RWPE2 (cell line): ENCODE data around the gene SLC12A3.

Experiments
- ATAC-seq: fragments of 200-7000 bp; cut with Tn5 transposase; 3 replicates; pipeline ENCODE4 v1.9.1; 2021; ENCODE audit warnings: low read depth
- DNase-seq: peaks from one replicate; pipeline ENCODE4 v3.0.0-alpha.2; 2020; ENCODE audit warnings: low spot score
- H3K27ac ChIP-seq: fragments of 450-650 bp; 2 replicates; pipeline ENCODE4 v1.5.1; 2017; ENCODE audit warnings: mild to moderate bottlenecking; ENCODE audit not compliant: poor library complexity, severe bottlenecking
- H3K27me3 ChIP-seq: fragments of 250-450 bp; sonication (Bioruptor Pico); 2 replicates; pipeline ENCODE4 v1.5.1; 2021; ENCODE audit warnings: mild to moderate bottlenecking, moderate library complexity; ENCODE audit not compliant: insufficient read depth, poor library complexity, severe bottlenecking
- H3K36me3 ChIP-seq: fragments of 250-450 bp; sonication (Bioruptor Pico); 2 replicates; pipeline ENCODE4 v1.5.1; 2020; ENCODE audit warnings: low read depth, mild to moderate bottlenecking, moderate library complexity
- H3K4me1 ChIP-seq: fragments of 250-450 bp; sonication (Bioruptor Pico); 2 replicates; pipeline ENCODE4 v1.5.1; 2021; ENCODE audit warnings: mild to moderate bottlenecking, moderate library complexity; ENCODE audit not compliant: insufficient read depth, poor library complexity, severe bottlenecking
- H3K4me3 ChIP-seq: fragments of 250-450 bp; sonication (Bioruptor Pico); 2 replicates; pipeline ENCODE4 v1.5.1; 2021; ENCODE audit warnings: mild to moderate bottlenecking, moderate library complexity; ENCODE audit not compliant: severe bottlenecking
- H3K9me3 ChIP-seq: fragments of 250-450 bp; sonication (Bioruptor Pico); 2 replicates; pipeline ENCODE4 v1.5.1; 2021; ENCODE audit warnings: mild to moderate bottlenecking, moderate library complexity; ENCODE audit not compliant: severe bottlenecking
- CTCF ChIP-seq: fragments of 450-650 bp; IDR thresholded peaks from one replicate; pipeline ENCODE4 v1.5.1; 2017; ENCODE audit warnings: mild to moderate bottlenecking, moderate library complexity; ENCODE audit not compliant: poor library complexity, severe bottlenecking

SLC12A3 gene

GRCh38 chr16:56903866-56904265, 38.9 kb downstream of the SLC12A3 start:
- no peaks in the 10 kb centered on the region for H3K27me3 ChIP-seq
- H3K9me3 ChIP-seq, result no peaks in the 10 kb centered on the region
- no peaks in the 10 kb centered on the region for H3K4me1 ChIP-seq
- ATAC-seq (no peak), DNase-seq (no peak)
- no peaks in the 10 kb centered on the region for H3K36me3 ChIP-seq
- no peak overlapping the region for H3K27ac ChIP-seq
- no peak overlapping the region for H3K4me3 ChIP-seq
- no peak for TF ChIP-seq CTCF

- H3K4me3 ChIP-seq, result no peak overlapping the region
- DNase-seq (no peak), ATAC-seq (no peak)
- no peaks in the 10 kb centered on the region for H3K9me3 ChIP-seq
- no peak overlapping the region for H3K27ac ChIP-seq
- no peaks in the 10 kb centered on the region for H3K36me3 ChIP-seq
- no peak for TF ChIP-seq CTCF
- no peaks in the 10 kb centered on the region for H3K27me3 ChIP-seq
- H3K4me1 ChIP-seq, result peaks cover 26% of the 10 kb centered on the region
Measured at GRCh38 chr16:56907401-56907800, 42.4 kb downstream of the SLC12A3 start.

GRCh38 chr16:56909527-56909979, 44.5 kb downstream of the SLC12A3 start:
- Histone ChIP-seq H3K4me3 (no peak overlapping the region), H3K4me1 (peaks cover 38% of the 10 kb centered on the region), H3K27ac (peak overlapping the region; percentile 91), H3K36me3 (no peaks in the 10 kb centered on the region), H3K27me3 (no peaks in the 10 kb centered on the region), H3K9me3 (no peaks in the 10 kb centered on the region)
- DNase-seq (no peak), ATAC-seq (no peak)
- TF ChIP-seq CTCF, result no peak

GRCh38 chr16:56910112-56910511, 45.1 kb downstream of the SLC12A3 start:
- no peaks in the 10 kb centered on the region for H3K27me3 ChIP-seq
- DNase-seq, result no peak
- H3K4me3 ChIP-seq, result no peak overlapping the region
- H3K4me1 ChIP-seq, result peaks cover 38% of the 10 kb centered on the region
- TF ChIP-seq CTCF, result no peak
- ATAC-seq, result no peak
- peak overlapping the region; percentile 91 for H3K27ac ChIP-seq
- no peaks in the 10 kb centered on the region for H3K9me3 ChIP-seq
- H3K36me3 ChIP-seq, result no peaks in the 10 kb centered on the region

GRCh38 chr16:56910654-56911539, 45.9 kb downstream of the SLC12A3 start:
- no peak for TF ChIP-seq CTCF
- Histone ChIP-seq H3K4me1 (peaks cover 38% of the 10 kb centered on the region), H3K9me3 (no peaks in the 10 kb centered on the region), H3K4me3 (no peak overlapping the region), H3K36me3 (no peaks in the 10 kb centered on the region), H3K27me3 (no peaks in the 10 kb centered on the region), H3K27ac (peak overlapping the region; percentile 91)
- ATAC-seq, result peak; percentile 74
- DNase-seq, result no peak
